ENCODE measurements around the gene STXBP5.

DNA sequence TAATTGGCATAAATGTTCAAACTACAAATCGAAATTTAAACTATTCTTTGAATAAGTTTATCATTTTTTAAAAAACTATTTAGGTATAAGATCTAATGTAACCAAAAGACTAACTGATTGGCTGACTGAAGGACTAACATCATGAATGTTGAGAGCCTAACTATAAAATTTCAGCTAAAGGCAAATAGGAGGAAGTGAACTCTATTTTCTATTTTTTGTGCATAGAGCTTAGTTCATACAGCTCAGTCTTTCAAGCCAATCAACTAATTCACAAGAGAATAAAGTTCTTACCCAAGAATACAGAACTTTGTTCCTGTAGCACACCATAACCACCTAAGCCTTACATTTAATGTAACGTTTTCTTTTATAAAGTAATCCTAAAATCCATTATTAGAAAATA is 46.3 kb upstream of the STXBP5 start:
- TF ChIP-seq, protein P1, sequence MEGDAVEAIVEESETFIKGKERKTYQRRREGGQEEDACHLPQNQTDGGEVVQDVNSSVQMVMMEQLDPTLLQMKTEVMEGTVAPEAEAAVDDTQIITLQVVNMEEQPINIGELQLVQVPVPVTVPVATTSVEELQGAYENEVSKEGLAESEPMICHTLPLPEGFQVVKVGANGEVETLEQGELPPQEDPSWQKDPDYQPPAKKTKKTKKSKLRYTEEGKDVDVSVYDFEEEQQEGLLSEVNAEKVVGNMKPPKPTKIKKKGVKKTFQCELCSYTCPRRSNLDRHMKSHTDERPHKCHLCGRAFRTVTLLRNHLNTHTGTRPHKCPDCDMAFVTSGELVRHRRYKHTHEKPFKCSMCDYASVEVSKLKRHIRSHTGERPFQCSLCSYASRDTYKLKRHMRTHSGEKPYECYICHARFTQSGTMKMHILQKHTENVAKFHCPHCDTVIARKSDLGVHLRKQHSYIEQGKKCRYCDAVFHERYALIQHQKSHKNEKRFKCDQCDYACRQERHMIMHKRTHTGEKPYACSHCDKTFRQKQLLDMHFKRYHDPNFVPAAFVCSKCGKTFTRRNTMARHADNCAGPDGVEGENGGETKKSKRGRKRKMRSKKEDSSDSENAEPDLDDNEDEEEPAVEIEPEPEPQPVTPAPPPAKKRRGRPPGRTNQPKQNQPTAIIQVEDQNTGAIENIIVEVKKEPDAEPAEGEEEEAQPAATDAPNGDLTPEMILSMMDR (IDR thresholded peaks at IDR 0.05; ENCODE audit: low read length), result no peak
- no peak for TF ChIP-seq EZH2 (IDR thresholded peaks at IDR 0.05; ENCODE audit: borderline replicate concordance, low read length)
